Mucosa of descending colon (tissue), 3 donors: ENCODE measurements around the gene CELF4. TPM values are rescaled to one million over a fixed set of nuclear protein-coding genes. Genes with fewer than 3 reads are reported as not detected.

Experiments used
- ATAC-seq: fragments of 200-7000 bp; cut with Tn5 transposase; one replicate; pipeline ENCODE4 v1.9.1; 2020; ENCODE audit warnings: mild to moderate bottlenecking, moderate library complexity
- DNase-seq, 3 donors: peaks; one replicate each; pipeline ENCODE4 v3.0.0-alpha.2; 2020
- H3K36me3 ChIP-seq: fragments of 200-600 bp; one replicate; pipeline ENCODE4 v1.8.0; 2021; ENCODE audit warnings: low read depth, mild to moderate bottlenecking
- H3K4me1 ChIP-seq: fragments of 200-600 bp; one replicate; pipeline ENCODE4 v1.8.0; 2021; ENCODE audit warnings: low read depth, mild to moderate bottlenecking
- H3K4me3 ChIP-seq: fragments of 200-600 bp; one replicate; pipeline ENCODE4 v1.8.0; 2021; ENCODE audit warnings: mild to moderate bottlenecking
- H3K9me3 ChIP-seq: fragments of 200-600 bp; one replicate; pipeline ENCODE4 v1.8.0; 2021; ENCODE audit warnings: mild to moderate bottlenecking
- CTCF ChIP-seq: fragments of 200-600 bp; IDR thresholded peaks from one replicate; pipeline ENCODE4 v1.8.0; 2022; ENCODE audit warnings: antibody characterized with exemption, mild to moderate bottlenecking
- intact Hi-C, 2 donors: fragments of 100-400 bp; cut with DNase I in 1 of 2; cut with micrococcal nuclease in 1 of 2; formaldehyde crosslinking; loops; one replicate each; pipeline versions ENCODE4 v1.11.0 to v1.11.1; 2022; cut with DNase I, micrococcal nuclease
- total RNA-seq, 3 donors: library from RNA; stranded (reverse); fragmentation: NEBNext Ultra II Directional in 2 of 3; extraction: Animal tissue kit (Norgen Biotek cat#: 25700) in 2 of 3; gene quantifications; one replicate each; pipeline versions ENCODE4 v1.2.1 to v1.2.4, GENCODE V29; 2021 to 2023
- donor health status: DM: no; HTN: no; CAD: no; lungs with moderate emphysema.
- donor health status: DM: no; HTN: no; CAD: no.
- donor health status: DM: no; HTN: yes; CAD: no.

The CELF4 gene
- total RNA-seq, 3 donors from 2014 or later, result 0.32 to 4.4 (median 0.72) TPM

DNA sequence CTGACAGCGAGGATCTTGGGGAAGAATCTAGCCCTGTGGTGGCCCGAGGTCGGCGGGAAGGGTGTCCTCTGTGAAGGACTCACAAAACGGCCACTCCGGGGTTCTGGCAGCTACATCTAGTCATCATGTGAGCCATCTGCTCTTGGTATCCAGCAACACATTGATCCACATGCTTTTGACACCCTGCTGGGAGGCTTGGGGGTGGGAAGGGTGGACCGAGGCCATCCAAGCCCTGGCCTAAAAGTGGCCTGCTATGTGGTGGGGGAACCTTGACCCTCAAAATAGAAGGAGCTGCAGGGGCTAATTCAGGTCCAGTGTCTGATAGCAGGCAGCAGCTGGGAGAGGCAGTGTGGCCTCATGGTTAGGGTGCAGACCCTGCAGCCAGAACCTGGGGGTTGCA lies 145.7 kb downstream of the CELF4 start:
- TF ChIP-seq CTCF, result no peak
- intact Hi-C loops, result no loop called here
- no peak overlapping the region for H3K4me3 ChIP-seq
- H3K9me3 ChIP-seq, result no peaks in the 10 kb centered on the region
- no peaks in the 10 kb centered on the region for H3K4me1 ChIP-seq
- DNase-seq (no peak), ATAC-seq (no peak)
- no peaks in the 10 kb centered on the region for H3K36me3 ChIP-seq

GRCh38 chr18:37419315-37419714 lies 146.3 kb downstream of the CELF4 start:
- Histone ChIP-seq H3K9me3 (no peaks in the 10 kb centered on the region), H3K4me3 (no peak overlapping the region), H3K36me3 (no peaks in the 10 kb centered on the region), H3K4me1 (no peaks in the 10 kb centered on the region)
- TF ChIP-seq CTCF, result no peak
- intact Hi-C loops, result no loop called here
- DNase-seq (no peak), ATAC-seq (no peak)

- DNase-seq, result no peak
Measured at GRCh38 chr18:37414816-37415215, 150.8 kb downstream of the CELF4 start.

DNA sequence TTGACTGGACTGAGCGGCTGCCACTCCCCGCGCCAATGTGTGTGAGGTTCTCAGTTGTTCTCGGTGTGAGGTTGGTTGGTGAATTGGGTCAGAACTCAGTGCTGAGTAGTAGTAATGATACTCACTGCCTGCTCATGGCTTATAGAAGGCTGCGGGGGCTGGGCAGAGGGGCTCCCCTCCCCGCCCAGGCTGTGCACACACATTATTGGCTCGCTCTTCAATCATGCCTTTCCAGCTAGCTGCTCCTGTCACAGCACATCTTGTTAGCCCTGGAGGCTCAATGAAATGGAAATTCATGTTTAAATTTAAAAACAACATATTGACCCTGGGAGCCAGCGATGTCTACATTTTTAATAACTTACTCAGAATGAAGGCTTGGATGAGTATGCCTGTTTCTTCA lies 152.8 kb downstream of the CELF4 start:
- no peaks in the 10 kb centered on the region for H3K4me1 ChIP-seq
- H3K4me3 ChIP-seq, result no peak overlapping the region
- TF ChIP-seq CTCF, result no peak
- ATAC-seq (no peak), DNase-seq (no peak)
- H3K9me3 ChIP-seq, result no peaks in the 10 kb centered on the region
- intact Hi-C loops, result no loop called here
- H3K36me3 ChIP-seq, result no peaks in the 10 kb centered on the region

More at GRCh38 chr18:37414816-37415215, 150.8 kb downstream of the CELF4 start:
- Histone ChIP-seq H3K36me3 (no peaks in the 10 kb centered on the region), H3K4me3 (no peak overlapping the region), H3K9me3 (no peaks in the 10 kb centered on the region), H3K4me1 (no peaks in the 10 kb centered on the region)
- no peak for ATAC-seq
- TF ChIP-seq CTCF, result no peak
- intact Hi-C loops, result no loop called here

DNA sequence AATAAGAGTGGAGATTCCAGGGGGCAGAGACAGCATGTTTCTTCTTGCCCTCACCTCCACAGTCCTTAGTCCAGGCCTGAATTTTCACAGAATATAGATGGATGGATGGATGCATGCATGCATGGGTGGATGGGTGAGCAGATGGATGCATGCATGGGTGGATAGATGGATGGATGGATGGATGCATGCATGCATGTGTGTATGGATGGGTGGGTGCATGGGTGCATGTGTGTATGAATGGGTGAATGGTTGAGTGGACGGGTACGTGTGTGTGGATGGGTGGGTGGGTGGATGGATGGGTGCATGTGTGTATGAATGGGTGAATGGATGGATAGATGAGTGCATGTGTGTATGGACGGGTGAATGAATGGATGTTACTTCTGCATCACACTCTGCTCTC lies 153.3 kb downstream of the CELF4 start:
- no peak for TF ChIP-seq CTCF
- H3K36me3 ChIP-seq, result no peaks in the 10 kb centered on the region
- H3K4me3 ChIP-seq, result no peak overlapping the region
- H3K4me1 ChIP-seq, result no peaks in the 10 kb centered on the region
- ATAC-seq, result no peak
- no peaks in the 10 kb centered on the region for H3K9me3 ChIP-seq
- no peak for DNase-seq
- intact Hi-C loops, result no loop called here

- DNase-seq, result no peak
- H3K4me3 ChIP-seq, result no peak overlapping the region
- H3K36me3 ChIP-seq, result no peaks in the 10 kb centered on the region
- no peaks in the 10 kb centered on the region for H3K9me3 ChIP-seq
- TF ChIP-seq CTCF, result no peak
- ATAC-seq, result no peak
- no peaks in the 10 kb centered on the region for H3K4me1 ChIP-seq
- intact Hi-C loops, result no loop called here
Measured at GRCh38 chr18:37409878-37410277, 155.7 kb downstream of the CELF4 start.
